GM23338 (cell line): ENCODE data around the gene MRLN. TPM values are rescaled to one million over a fixed set of nuclear protein-coding genes. Genes with fewer than 3 reads are reported as not detected.

Experiments used
- ATAC-seq: fragments of 200-7000 bp; cut with Tn5 transposase; 3 replicates; pipeline ENCODE4 v1.9.1; 2020
- DNase-seq: peaks from one replicate; pipeline ENCODE4 v3.0.0-alpha.2; 2015; ENCODE audit warnings: low spot score
- H2AFZ ChIP-seq: fragments of 200-600 bp; sonication (generic); 2 replicates; pipeline ENCODE4 v1.8.0; 2016; ENCODE audit warnings: antibody characterized with exemption, mild to moderate bottlenecking, moderate library complexity
- H3F3A ChIP-seq: fragments of 200-600 bp; sonication (generic); replicated peaks from 2 replicates; pipeline ENCODE4 v1.8.0; 2017; ENCODE audit warnings: antibody characterized with exemption, mixed run types, low read depth
- H3K27ac ChIP-seq: fragments of 200-600 bp; sonication (generic); 2 replicates; pipeline ENCODE4 v1.6.1; 2016; ENCODE audit warnings: low read depth
- H3K27me3 ChIP-seq: fragments of 200-600 bp; sonication (generic); 2 replicates; pipeline ENCODE4 v1.8.0; 2016; ENCODE audit warnings: mild to moderate bottlenecking, mixed run types, moderate library complexity; ENCODE audit not compliant: insufficient read depth
- H3K36me3 ChIP-seq: fragments of 200-600 bp; sonication (generic); 2 replicates; pipeline ENCODE4 v1.8.0; 2016; ENCODE audit warnings: mild to moderate bottlenecking; ENCODE audit not compliant: insufficient read depth
- H3K4me1 ChIP-seq: fragments of 200-600 bp; sonication (generic); 2 replicates; pipeline ENCODE4 v1.8.0; 2016; ENCODE audit warnings: mild to moderate bottlenecking, moderate library complexity; ENCODE audit not compliant: insufficient read depth
- H3K4me2 ChIP-seq: fragments of 200-600 bp; sonication (generic); 2 replicates; pipeline ENCODE4 v1.7.1; 2017; ENCODE audit warnings: mixed run types
- H3K4me3 ChIP-seq: fragments of 200-600 bp; sonication (generic); 2 replicates; pipeline ENCODE4 v1.6.1; 2016; ENCODE audit warnings: mixed run types
- H3K79me2 ChIP-seq: fragments of 200-600 bp; sonication (generic); replicated peaks from 2 replicates; pipeline ENCODE4 v1.8.0; 2017; ENCODE audit warnings: mild to moderate bottlenecking; ENCODE audit not compliant: insufficient read depth
- H3K9me2 ChIP-seq: fragments of 200-600 bp; sonication (generic); 2 replicates; pipeline ENCODE4 v1.8.0; 2017; ENCODE audit not compliant: insufficient read depth
- H4K20me1 ChIP-seq: fragments of 200-600 bp; sonication (generic); replicated peaks from 2 replicates; pipeline ENCODE4 v1.8.0; 2017; ENCODE audit warnings: mild to moderate bottlenecking; ENCODE audit not compliant: insufficient read depth
- H3K27ac Mint-ChIP-seq: 2 replicates; pipeline ENCODE4 v1.8.0; 2020; ENCODE audit warnings: inconsistent platforms, mild to moderate bottlenecking, moderate library complexity, mixed read lengths
- H3K27me3 Mint-ChIP-seq: 3 replicates; pipeline ENCODE4 v1.8.0; 2022; ENCODE audit warnings: low read depth, mild to moderate bottlenecking, moderate library complexity, mixed read lengths, inconsistent platforms; ENCODE audit not compliant: insufficient read depth, poor library complexity
- H3K36me3 Mint-ChIP-seq: 3 replicates; pipeline ENCODE4 v1.8.0; 2021; ENCODE audit warnings: low read depth, mild to moderate bottlenecking, inconsistent platforms, moderate library complexity, mixed read lengths
- H3K4me1 Mint-ChIP-seq: 3 replicates; pipeline ENCODE4 v1.8.0; 2020; ENCODE audit warnings: mild to moderate bottlenecking, inconsistent platforms, mixed read lengths
- H3K4me3 Mint-ChIP-seq: 3 replicates; pipeline ENCODE4 v1.8.0; 2021; ENCODE audit warnings: moderate library complexity, mild to moderate bottlenecking, inconsistent platforms, mixed read lengths
- H3K9me3 Mint-ChIP-seq: 3 replicates; pipeline ENCODE4 v1.8.0; 2020; ENCODE audit warnings: moderate library complexity, mild to moderate bottlenecking, inconsistent platforms, mixed read lengths
- CREB1 ChIP-seq: fragments of 250-450 bp; sonication (Bioruptor Pico); IDR thresholded peaks from 2 replicates; pipeline ENCODE4 v1.5.0; 2020; ENCODE audit warnings: low read depth, mild to moderate bottlenecking, moderate library complexity
- CTCF ChIP-seq, 2 experiments: fragments of 200-600 bp in 1 of 2; sonication (generic) in 1 of 2; conservative IDR thresholded peaks; 2 replicates each; pipeline versions ENCODE4 v1.5.1 to v1.6.1; 2016 to 2017; ENCODE audit warnings: antibody characterized with exemption in 2 of 2, low read depth in 2 of 2, mild to moderate bottlenecking in 2 of 2, moderate library complexity in 1 of 2
- ETS1 ChIP-seq: IDR thresholded peaks from 2 replicates; pipeline ENCODE4 v1.6.1; 2016; ENCODE audit warnings: antibody characterized with exemption
- EZH2 ChIP-seq: fragments of 200-600 bp; sonication (generic); IDR thresholded peaks from one replicate; pipeline ENCODE4 v1.8.0; 2017; ENCODE audit warnings: antibody characterized with exemption, mild to moderate bottlenecking, low read depth; ENCODE audit not compliant: unreplicated experiment
- EZH2phosphoT487 ChIP-seq: fragments of 200-600 bp; sonication (generic); IDR thresholded peaks from one replicate; pipeline ENCODE4 v1.8.1; 2018; ENCODE audit warnings: antibody characterized with exemption; ENCODE audit not compliant: unreplicated experiment
- JUNB ChIP-seq: IDR thresholded peaks from one replicate; pipeline ENCODE4 v1.6.1; 2016; ENCODE audit warnings: antibody characterized with exemption; ENCODE audit not compliant: unreplicated experiment
- NANOG ChIP-seq: IDR thresholded peaks from 2 replicates; pipeline ENCODE4 v1.6.1; 2016; ENCODE audit warnings: antibody characterized with exemption, borderline replicate concordance
- POLR2AphosphoS5 ChIP-seq: IDR thresholded peaks from 2 replicates; pipeline ENCODE4 v1.6.1; 2016; ENCODE audit warnings: antibody characterized with exemption, low read depth
- REST ChIP-seq: IDR thresholded peaks from one replicate; pipeline ENCODE4 v1.6.1; 2018; ENCODE audit warnings: antibody characterized with exemption; ENCODE audit not compliant: unreplicated experiment
- STAT1 ChIP-seq: IDR thresholded peaks from one replicate; pipeline ENCODE4 v1.6.1; 2016; ENCODE audit warnings: antibody characterized with exemption; ENCODE audit not compliant: unreplicated experiment
- ZNF114 ChIP-seq: fragments of 250-450 bp; sonication (Bioruptor Pico); IDR thresholded peaks from 2 replicates; pipeline ENCODE4 v1.5.0; 2020; ENCODE audit warnings: mild to moderate bottlenecking, moderate library complexity
- ZNF331 ChIP-seq: fragments of 250-450 bp; sonication (Bioruptor Pico); IDR thresholded peaks from 2 replicates; pipeline ENCODE4 v1.5.0; 2020; ENCODE audit warnings: low read depth, mild to moderate bottlenecking, moderate library complexity
- ZNF462 ChIP-seq: fragments of 250-450 bp; sonication (Bioruptor Pico); IDR thresholded peaks from 2 replicates; pipeline ENCODE4 v1.5.0; 2020; ENCODE audit warnings: mild to moderate bottlenecking, moderate library complexity
- polyA plus RNA-seq: library from polyadenylated mRNA; unstranded; fragments of >200 nt; fragmentation: Nextera tagmentation; extraction: Ambion mirVana; gene quantifications from 2 replicates; pipeline ENCODE4 v1.2.1, GENCODE V29; 2016
- total RNA-seq: library from RNA; depleted of rRNA; stranded (reverse); fragments of >200 nt; shearing (Covaris generic); gene quantifications from 2 replicates; pipeline ENCODE4 v1.2.3, GENCODE V29; 2014

Gene MRLN
- total and polyA plus RNA-seq, 2 experiments from 2014 or later = not detected

GRCh38 chr10:59708816-59709394 lies 44.4 kb downstream of the MRLN start:
- H3K9me2 ChIP-seq = no peaks in the 10 kb centered on the region
- no peaks in the 10 kb centered on the region for H3K36me3 ChIP-seq
- no peaks in the 10 kb centered on the region for H3K9me3 Mint-ChIP-seq
- H3K27ac Mint-ChIP-seq = no peak overlapping the region
- peak overlapping the region; percentile 82 for H3K4me3 ChIP-seq
- peak; percentile 58 for ATAC-seq
- H3K36me3 Mint-ChIP-seq = peaks cover 8% of the 10 kb centered on the region; the same call in 2 of the 3 replicates
- H3K27me3 ChIP-seq = peaks cover 35% of the 10 kb centered on the region
- peaks cover 11% of the 10 kb centered on the region for H3K27me3 Mint-ChIP-seq
- peak; percentile 68 for DNase-seq
- H3K79me2 ChIP-seq = peaks cover 14% of the 10 kb centered on the region; the same call in 1 of the 2 replicates
- peak overlapping the region; percentile 86 for H3K4me3 Mint-ChIP-seq
- TF ChIP-seq ZNF462 (CRISPR knock-in tag) (no peak), REST (no peak), CTCF (conservative IDR thresholded peaks at IDR 0.05; ENCODE audit: low read depth in 2 of 2) (no peak), ZNF114 (CRISPR knock-in tag) (no peak), STAT1 (no peak), POLR2AphosphoS5 (no peak), ZNF331 (CRISPR knock-in tag) (no peak), ETS1 (no peak), CREB1 (no peak), NANOG (no peak), EZH2 (no peak), JUNB (no peak), EZH2phosphoT487 (no peak)
- H2AFZ ChIP-seq = peak overlapping the region; percentile 98
- H3K27ac ChIP-seq = no peak overlapping the region
- peaks cover 16% of the 10 kb centered on the region for H3K4me1 ChIP-seq
- 0 out of 2 replicates have a peak, but pooled peaks cover 3% of the 10 kb centered on the region for H3F3A ChIP-seq
- peak overlapping the region; percentile 95 for H3K4me2 ChIP-seq
- peaks cover 43% of the 10 kb centered on the region for H3K4me1 Mint-ChIP-seq
- no peaks in the 10 kb centered on the region for H4K20me1 ChIP-seq
